CD14-positive monocyte (primary cell): ENCODE data around the gene LRRTM1. TPM values are rescaled to one million over a fixed set of nuclear protein-coding genes. Genes with fewer than 3 reads are reported as not detected.

Experiments
- DNase-seq, 3 donors: peaks; one replicate each; pipeline ENCODE4 v3.0.0-alpha.2; 2011 to 2022
- H2AFZ ChIP-seq: 2 replicates; pipeline ENCODE4 v1.6.0; 2012; ENCODE audit warnings: mild to moderate bottlenecking, low read depth, low read length, inconsistent platforms; ENCODE audit not compliant: insufficient read depth, poor library complexity, severe bottlenecking
- H3K27ac ChIP-seq, 2 donors: 1 replicate in 1 of 2; 2 replicates in 1 of 2; pipeline ENCODE4 v1.5.1; 2012 to 2013; ENCODE audit warnings: low read length in 2 of 2, control low read depth in 1 of 2, inconsistent platforms in 1 of 2, low read depth in 1 of 2, mild to moderate bottlenecking in 1 of 2
- H3K27me3 ChIP-seq, 2 donors: one replicate each; pipeline versions ENCODE4 v1.6.0 to v1.6.1; 2011 to 2013; ENCODE audit warnings: low read length in 2 of 2; ENCODE audit not compliant: control insufficient read depth in 2 of 2, insufficient read depth in 2 of 2
- H3K36me3 ChIP-seq, 2 donors: replicated peaks in 1 of 2; 1 replicate in 1 of 2; 2 replicates in 1 of 2; pipeline versions ENCODE4 v1.5.1 to v1.6.1; 2012 to 2013; ENCODE audit warnings: low read length in 2 of 2, control low read depth in 1 of 2, inconsistent platforms in 1 of 2, mild to moderate bottlenecking in 1 of 2; ENCODE audit not compliant: insufficient read depth in 2 of 2, control insufficient read depth in 1 of 2
- H3K4me1 ChIP-seq, 2 donors: 1 replicate in 1 of 2; 2 replicates in 1 of 2; pipeline versions ENCODE4 v1.5.1 to v1.6.1; 2012 to 2013; ENCODE audit warnings: low read length in 2 of 2, control low read depth in 1 of 2, inconsistent platforms in 1 of 2, mild to moderate bottlenecking in 1 of 2, moderate library complexity in 1 of 2; ENCODE audit not compliant: insufficient read depth in 2 of 2, control insufficient read depth in 1 of 2
- H3K4me2 ChIP-seq: replicated peaks from 2 replicates; pipeline ENCODE3; 2012; ENCODE audit warnings: low read length, moderate library complexity, mild to moderate bottlenecking; ENCODE audit not compliant: poor library complexity, severe bottlenecking; ENCODE audit errors: extremely low read depth
- H3K4me3 ChIP-seq, 3 experiments: fragments of 200-600 bp in 1 of 3; sonication (generic) in 1 of 3; replicated peaks in 1 of 3; 1 replicate in 2 of 3; 2 replicates in 1 of 3; pipeline ENCODE4 v1.5.1; 2011 to 2013; ENCODE audit warnings: low read length in 3 of 3, mild to moderate bottlenecking in 3 of 3, control low read depth in 2 of 3, low read depth in 2 of 3, inconsistent platforms in 1 of 3, moderate library complexity in 1 of 3
- H3K79me2 ChIP-seq: 2 replicates; pipeline ENCODE4 v1.6.0; 2012; ENCODE audit warnings: mild to moderate bottlenecking, control low read depth, inconsistent platforms, low read length, moderate library complexity; ENCODE audit not compliant: insufficient read depth
- H3K9ac ChIP-seq: 2 replicates; pipeline ENCODE4 v1.6.0; 2017; ENCODE audit warnings: low read length, mild to moderate bottlenecking; ENCODE audit not compliant: insufficient read depth, poor library complexity, severe bottlenecking
- H3K9me3 ChIP-seq, 2 donors: replicated peaks in 1 of 2; 1 replicate in 1 of 2; 2 replicates in 1 of 2; pipeline versions ENCODE4 v1.5.1 to v1.6.1; 2012 to 2013; ENCODE audit warnings: low read length in 2 of 2, control low read depth in 1 of 2; ENCODE audit not compliant: control insufficient read depth in 1 of 2, insufficient read depth in 1 of 2
- H4K20me1 ChIP-seq: 2 replicates; pipeline ENCODE4 v1.6.0; 2012; ENCODE audit warnings: mild to moderate bottlenecking, low read length, control low read depth, moderate library complexity; ENCODE audit not compliant: insufficient read depth
- H3K27ac Mint-ChIP-seq, 7 donors: one replicate each; pipeline ENCODE4 v1.8.0; 2020; ENCODE audit warnings: mild to moderate bottlenecking in 7 of 7, mixed read lengths in 7 of 7, moderate library complexity in 6 of 7, inconsistent platforms in 2 of 7
- H3K27me3 Mint-ChIP-seq, 3 donors: one replicate each; pipeline ENCODE4 v1.8.0; 2021 to 2022; ENCODE audit warnings: low read depth in 3 of 3, mild to moderate bottlenecking in 3 of 3, mixed read lengths in 3 of 3, moderate library complexity in 3 of 3, inconsistent platforms in 1 of 3
- H3K36me3 Mint-ChIP-seq, 2 donors: one replicate each; pipeline ENCODE4 v1.8.0; 2020; ENCODE audit warnings: mixed read lengths in 2 of 2, inconsistent platforms in 1 of 2, mild to moderate bottlenecking in 1 of 2
- H3K4me1 Mint-ChIP-seq: one replicate; pipeline ENCODE4 v1.8.0; 2020; ENCODE audit warnings: mild to moderate bottlenecking, mixed read lengths
- H3K4me3 Mint-ChIP-seq, 2 donors: one replicate each; pipeline ENCODE4 v1.8.0; 2020; ENCODE audit warnings: mild to moderate bottlenecking in 2 of 2, mixed read lengths in 2 of 2, moderate library complexity in 1 of 2
- H3K9me3 Mint-ChIP-seq, 7 donors: one replicate each; pipeline ENCODE4 v1.8.0; 2020 to 2022; ENCODE audit warnings: mixed read lengths in 7 of 7, mild to moderate bottlenecking in 6 of 7, moderate library complexity in 6 of 7, inconsistent platforms in 2 of 7
- WGBS: methylation state at CpG from one replicate; pipeline ENCODE4 v1.1.5; 2013; ENCODE audit warnings: missing lambda C conversion rate; ENCODE audit not compliant: insufficient coverage; 5-methylcytosine and 5-hydroxymethylcytosine counted together
- intact Hi-C, 2 donors: fragments of 100-400 bp; cut with micrococcal nuclease; formaldehyde crosslinking; loops; one replicate each; pipeline versions ENCODE4 v1.15.0 to v1.15.1; 2023
- polyA plus RNA-seq, 3 donors: library from polyadenylated mRNA; depleted of rRNA in 1 of 3; unstranded in 2 of 3; stranded (reverse) in 1 of 3; fragments of 300-500 nt in 2 of 3; fragments of >200 nt in 1 of 3; fragmentation: Illumina TruSeq in 2 of 3; gene quantifications; 1 replicate in 2 of 3; 2 replicates in 1 of 3; pipeline ENCODE4 v1.2.3, GENCODE V29; 2012 to 2021
- TF ChIP-seq, protein P1 (sequence below): fragments of 200-600 bp; IDR thresholded peaks from one replicate; pipeline ENCODE4 v1.8.0; 2022; ENCODE audit warnings: antibody characterized with exemption, mild to moderate bottlenecking

Gene LRRTM1
- polyA plus RNA-seq, 3 donors = not detected

DNA sequence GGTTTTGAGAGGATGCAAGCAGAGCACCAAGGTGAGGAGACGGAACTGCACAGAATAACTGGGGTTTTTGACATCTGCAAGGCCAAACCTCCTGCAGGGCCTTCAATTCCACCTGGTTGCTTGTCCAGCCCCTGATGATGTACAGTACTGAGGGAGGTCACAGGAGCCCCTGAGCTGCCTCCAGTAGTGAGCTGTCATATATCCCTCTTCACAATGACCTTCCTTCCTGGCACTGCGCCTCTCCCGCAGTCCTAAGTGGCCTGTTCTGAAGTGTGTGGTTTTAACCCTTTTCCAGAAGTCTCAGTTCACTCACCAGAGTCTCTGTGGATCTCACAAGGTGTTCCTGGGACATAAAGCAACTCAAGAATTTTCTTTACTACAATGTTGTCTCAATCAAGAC is 45.3 kb downstream of the LRRTM1 start:
- H3K36me3 Mint-ChIP-seq = no peaks in the 10 kb centered on the region
- no peaks in the 10 kb centered on the region for H3K4me1 Mint-ChIP-seq
- no peaks in the 10 kb centered on the region for H3K36me3 ChIP-seq
- WGBS = no CpG with 5 or more reads among the region's 3 CpGs
- H4K20me1 ChIP-seq = no peaks in the 10 kb centered on the region
- no peaks in the 10 kb centered on the region for H3K27me3 ChIP-seq
- no peak overlapping the region for H3K4me2 ChIP-seq
- peaks cover 0 to 2% (median 1%) of the 10 kb centered on the region in 3 donors for H3K27me3 Mint-ChIP-seq
- no peak overlapping the region for H2AFZ ChIP-seq
- H3K79me2 ChIP-seq = no peaks in the 10 kb centered on the region
- intact Hi-C loops = no loop called here
- no peak overlapping the region for H3K27ac ChIP-seq
- H3K4me1 ChIP-seq = no peaks in the 10 kb centered on the region
- no peaks in the 10 kb centered on the region for H3K9me3 ChIP-seq
- no peak overlapping the region for H3K4me3 Mint-ChIP-seq
- no peak overlapping the region for H3K27ac Mint-ChIP-seq
- DNase-seq = no peak
- H3K9ac ChIP-seq = no peak overlapping the region
- H3K9me3 Mint-ChIP-seq = peaks cover 0 to 7% (median 0%) of the 10 kb centered on the region in 7 donors
- H3K4me3 ChIP-seq = no peak overlapping the region
- TF ChIP-seq, protein P1, sequence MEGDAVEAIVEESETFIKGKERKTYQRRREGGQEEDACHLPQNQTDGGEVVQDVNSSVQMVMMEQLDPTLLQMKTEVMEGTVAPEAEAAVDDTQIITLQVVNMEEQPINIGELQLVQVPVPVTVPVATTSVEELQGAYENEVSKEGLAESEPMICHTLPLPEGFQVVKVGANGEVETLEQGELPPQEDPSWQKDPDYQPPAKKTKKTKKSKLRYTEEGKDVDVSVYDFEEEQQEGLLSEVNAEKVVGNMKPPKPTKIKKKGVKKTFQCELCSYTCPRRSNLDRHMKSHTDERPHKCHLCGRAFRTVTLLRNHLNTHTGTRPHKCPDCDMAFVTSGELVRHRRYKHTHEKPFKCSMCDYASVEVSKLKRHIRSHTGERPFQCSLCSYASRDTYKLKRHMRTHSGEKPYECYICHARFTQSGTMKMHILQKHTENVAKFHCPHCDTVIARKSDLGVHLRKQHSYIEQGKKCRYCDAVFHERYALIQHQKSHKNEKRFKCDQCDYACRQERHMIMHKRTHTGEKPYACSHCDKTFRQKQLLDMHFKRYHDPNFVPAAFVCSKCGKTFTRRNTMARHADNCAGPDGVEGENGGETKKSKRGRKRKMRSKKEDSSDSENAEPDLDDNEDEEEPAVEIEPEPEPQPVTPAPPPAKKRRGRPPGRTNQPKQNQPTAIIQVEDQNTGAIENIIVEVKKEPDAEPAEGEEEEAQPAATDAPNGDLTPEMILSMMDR = no peak

DNA sequence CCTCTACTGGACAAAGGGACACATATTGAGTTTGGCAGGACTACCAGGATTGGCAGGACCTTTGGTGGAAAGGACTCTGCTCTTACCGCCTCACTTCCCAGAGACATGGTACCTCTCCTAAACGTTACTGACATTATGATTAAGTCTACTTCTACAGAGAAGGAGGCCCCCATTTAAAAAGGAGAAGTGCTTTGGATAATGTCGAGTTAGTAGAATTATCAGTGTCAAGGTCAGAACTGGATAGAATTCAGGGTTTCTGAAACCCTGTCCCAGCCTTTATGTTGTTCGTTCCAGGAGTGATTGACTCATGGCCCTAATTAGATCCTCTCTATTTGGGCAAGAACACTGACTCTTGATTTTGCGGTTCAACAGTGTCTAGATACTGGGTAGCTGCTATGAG is 45.8 kb downstream of the LRRTM1 start:
- Histone ChIP-seq H3K4me1 (no peaks in the 10 kb centered on the region), H3K9me3 (no peaks in the 10 kb centered on the region), H4K20me1 (no peaks in the 10 kb centered on the region), H3K79me2 (no peaks in the 10 kb centered on the region), H3K4me2 (no peak overlapping the region), H3K36me3 (no peaks in the 10 kb centered on the region), H3K9ac (no peak overlapping the region), H3K27ac (no peak overlapping the region), H3K4me3 (no peak overlapping the region), H3K27me3 (no peaks in the 10 kb centered on the region), H2AFZ (no peak overlapping the region)
- Mint-ChIP-seq H3K36me3 (no peaks in the 10 kb centered on the region), H3K4me3 (no peak overlapping the region), H3K27me3 (peaks cover 0 to 3% (median 1%) of the 10 kb centered on the region in 3 donors), H3K9me3 (peaks cover 0 to 8% (median 0%) of the 10 kb centered on the region in 7 donors), H3K4me1 (no peaks in the 10 kb centered on the region), H3K27ac (no peak overlapping the region)
- intact Hi-C loops = no loop called here
- TF ChIP-seq, protein P1 = no peak
- no peak for DNase-seq
- WGBS = 90% methylated on average over 2 of the region's 5 CpGs
